Measurements from ENCODE around the gene NEDD4L. TPM values are rescaled to one million over a fixed set of nuclear protein-coding genes. Genes with fewer than 3 reads are reported as not detected.

NEDD4L gene
- polyA plus RNA-seq, 1 donor (not counting 4 experiments of a cell fraction or from before 2014, with no cell fraction given) = 52.6 TPM

- H4K20me1 ChIP-seq (ENCODE audit: control insufficient read depth, extremely low read depth, insufficient read depth, low read length) = no peaks in the 10 kb centered on the region
- no peaks in the 10 kb centered on the region for H3K27me3 ChIP-seq (ENCODE audit: control insufficient read depth, extremely low read depth, insufficient read depth, low read length)
- H3K27ac ChIP-seq (ENCODE audit: control insufficient read depth, insufficient read depth, low read length) = no peak overlapping the region
- FAIRE-seq (no peak), DNase-seq (ENCODE audit: low read depth, low spot score) (no peak)
- no peak overlapping the region for H3K9ac ChIP-seq (ENCODE audit: control insufficient read depth, extremely low read depth, insufficient read depth, low read length)
- no peak overlapping the region for H3K4me2 ChIP-seq (ENCODE audit: control insufficient read depth, extremely low read depth, insufficient read depth, low read depth, low read length)
- TF ChIP-seq EZH2 (IDR thresholded peaks at IDR 0.05; ENCODE audit: low read length) (no peak), CTCF (optimal IDR thresholded peaks at IDR 0.05 in 1 of 3, IDR thresholded peaks at IDR 0.05 in 1 of 3, conservative IDR thresholded peaks at IDR 0.05 in 1 of 3; ENCODE audit: extremely low read depth in 1 of 3, insufficient read depth in 2 of 3, low read length in 3 of 3) (no peak)
- no peaks in the 10 kb centered on the region for H3K4me1 ChIP-seq (ENCODE audit: control insufficient read depth, extremely low read depth, insufficient read depth, low read length)
- dilution Hi-C loops (cut with MboI; ENCODE audit: extremely low pct_ligation_motif_present, low sequenced_read_pairs) = no loop called here
- H2AFZ ChIP-seq (ENCODE audit: control insufficient read depth, low read length) = no peak overlapping the region
- H3K9me3 ChIP-seq (ENCODE audit: control insufficient read depth, low read depth, low read length) = no peaks in the 10 kb centered on the region
- H3K4me3 ChIP-seq (ENCODE audit: control insufficient read depth in 2 of 3, extremely low read depth in 1 of 3, insufficient read depth in 2 of 3, low read depth in 1 of 3, low read length in 3 of 3) = no peak overlapping the region
- no peaks in the 10 kb centered on the region for H3K9me1 ChIP-seq (ENCODE audit: control insufficient read depth, extremely low read depth, insufficient read depth, low read length)
- H3K36me3 ChIP-seq (ENCODE audit: control insufficient read depth in 2 of 2, extremely low read depth in 1 of 2, insufficient read depth in 2 of 2, low read length in 2 of 2) = no peaks in the 10 kb centered on the region
- H3K79me2 ChIP-seq (ENCODE audit: control insufficient read depth, insufficient read depth, low read length) = peaks cover 1% of the 10 kb centered on the region
Observed at GRCh38 chr18:58102875-58103274, 58.8 kb downstream of the NEDD4L start.

- peaks cover 1% of the 10 kb centered on the region for H3K79me2 ChIP-seq (ENCODE audit: control insufficient read depth, insufficient read depth, low read length)
- no peak overlapping the region for H3K9ac ChIP-seq (ENCODE audit: control insufficient read depth, extremely low read depth, insufficient read depth, low read length)
- no peaks in the 10 kb centered on the region for H3K36me3 ChIP-seq (ENCODE audit: control insufficient read depth in 2 of 2, extremely low read depth in 1 of 2, insufficient read depth in 2 of 2, low read length in 2 of 2)
- H3K4me2 ChIP-seq (ENCODE audit: control insufficient read depth, extremely low read depth, insufficient read depth, low read depth, low read length) = no peak overlapping the region
- DNase-seq (ENCODE audit: low read depth, low spot score) = no peak
- no peak for FAIRE-seq
- no peak overlapping the region for H3K27ac ChIP-seq (ENCODE audit: control insufficient read depth, insufficient read depth, low read length)
- dilution Hi-C loops (cut with MboI; ENCODE audit: extremely low pct_ligation_motif_present, low sequenced_read_pairs) = no loop called here
- no peaks in the 10 kb centered on the region for H3K9me3 ChIP-seq (ENCODE audit: control insufficient read depth, low read depth, low read length)
- H3K27me3 ChIP-seq (ENCODE audit: control insufficient read depth, extremely low read depth, insufficient read depth, low read length) = no peaks in the 10 kb centered on the region
- H2AFZ ChIP-seq (ENCODE audit: control insufficient read depth, low read length) = no peak overlapping the region
- TF ChIP-seq EZH2 (IDR thresholded peaks at IDR 0.05; ENCODE audit: low read length) (no peak), CTCF (optimal IDR thresholded peaks at IDR 0.05 in 1 of 3, IDR thresholded peaks at IDR 0.05 in 1 of 3, conservative IDR thresholded peaks at IDR 0.05 in 1 of 3; ENCODE audit: extremely low read depth in 1 of 3, insufficient read depth in 2 of 3, low read length in 3 of 3) (no peak)
- no peaks in the 10 kb centered on the region for H3K4me1 ChIP-seq (ENCODE audit: control insufficient read depth, extremely low read depth, insufficient read depth, low read length)
- no peaks in the 10 kb centered on the region for H4K20me1 ChIP-seq (ENCODE audit: control insufficient read depth, extremely low read depth, insufficient read depth, low read length)
- H3K4me3 ChIP-seq (ENCODE audit: control insufficient read depth in 2 of 3, extremely low read depth in 1 of 3, insufficient read depth in 2 of 3, low read depth in 1 of 3, low read length in 3 of 3) = no peak overlapping the region
- no peaks in the 10 kb centered on the region for H3K9me1 ChIP-seq (ENCODE audit: control insufficient read depth, extremely low read depth, insufficient read depth, low read length)
Observed at GRCh38 chr18:58103339-58103985, 59.4 kb downstream of the NEDD4L start.

Measured in keratinocyte (primary cell).